Testis (tissue), 2 donors: ENCODE data around the gene TMEM269.

Source experiments
- POLR2A ChIP-seq: fragments of 450-650 bp; IDR thresholded peaks from one replicate; pipeline ENCODE4 v1.6.1; 2017; ENCODE audit warnings: antibody characterized with exemption, mild to moderate bottlenecking, moderate library complexity
- TF ChIP-seq, protein P1 (sequence below), 3 experiments: fragments of 450-650 bp in 2 of 3; fragments of 200-600 bp in 1 of 3; sonication (generic) in 1 of 3; IDR thresholded peaks; one replicate each; pipeline ENCODE4 v1.5.1; 2016 to 2019; ENCODE audit warnings: antibody characterized with exemption in 3 of 3, mild to moderate bottlenecking in 2 of 3, moderate library complexity in 1 of 3

DNA sequence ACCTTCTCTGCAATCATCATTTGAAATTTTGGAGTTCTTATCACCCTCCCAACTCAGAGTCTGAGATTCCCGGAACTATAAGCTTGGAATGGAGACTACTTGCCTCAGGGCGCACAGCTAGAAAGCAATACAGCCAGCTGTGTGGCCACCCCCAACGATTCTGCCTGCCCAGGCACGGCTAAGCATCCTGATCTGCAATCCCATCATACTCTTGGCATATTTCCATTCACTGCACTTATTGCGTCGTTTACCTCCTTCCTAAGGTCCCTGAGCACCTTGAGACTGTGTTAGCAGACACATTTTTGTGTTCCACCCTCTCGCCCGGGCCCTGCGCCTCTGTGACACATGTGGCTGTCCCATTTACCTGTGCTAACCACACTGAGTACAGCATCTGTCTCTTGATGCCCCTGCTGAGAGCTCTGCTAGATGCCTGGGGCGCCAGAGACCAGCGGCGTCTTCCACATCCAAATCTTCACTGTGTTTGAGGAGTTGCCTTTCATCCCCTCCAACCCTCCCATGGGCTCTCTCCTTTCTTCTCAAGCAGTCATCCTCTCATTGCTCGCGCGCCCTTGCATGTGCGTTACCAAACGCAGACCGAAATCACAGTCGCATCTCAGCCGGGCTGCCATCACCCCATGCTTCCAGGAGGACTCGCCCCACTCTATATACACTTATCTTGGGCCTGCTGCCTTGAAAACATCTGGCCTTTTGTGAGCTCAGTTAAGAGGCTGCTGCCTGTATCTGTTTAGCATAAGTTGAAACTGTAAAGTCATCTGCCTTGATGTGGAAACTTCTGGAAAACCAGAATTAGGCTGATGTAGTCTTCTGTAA is 41.3 kb upstream of the TMEM269 start:
- no peak for TF ChIP-seq POLR2A
- TF ChIP-seq, protein P1, sequence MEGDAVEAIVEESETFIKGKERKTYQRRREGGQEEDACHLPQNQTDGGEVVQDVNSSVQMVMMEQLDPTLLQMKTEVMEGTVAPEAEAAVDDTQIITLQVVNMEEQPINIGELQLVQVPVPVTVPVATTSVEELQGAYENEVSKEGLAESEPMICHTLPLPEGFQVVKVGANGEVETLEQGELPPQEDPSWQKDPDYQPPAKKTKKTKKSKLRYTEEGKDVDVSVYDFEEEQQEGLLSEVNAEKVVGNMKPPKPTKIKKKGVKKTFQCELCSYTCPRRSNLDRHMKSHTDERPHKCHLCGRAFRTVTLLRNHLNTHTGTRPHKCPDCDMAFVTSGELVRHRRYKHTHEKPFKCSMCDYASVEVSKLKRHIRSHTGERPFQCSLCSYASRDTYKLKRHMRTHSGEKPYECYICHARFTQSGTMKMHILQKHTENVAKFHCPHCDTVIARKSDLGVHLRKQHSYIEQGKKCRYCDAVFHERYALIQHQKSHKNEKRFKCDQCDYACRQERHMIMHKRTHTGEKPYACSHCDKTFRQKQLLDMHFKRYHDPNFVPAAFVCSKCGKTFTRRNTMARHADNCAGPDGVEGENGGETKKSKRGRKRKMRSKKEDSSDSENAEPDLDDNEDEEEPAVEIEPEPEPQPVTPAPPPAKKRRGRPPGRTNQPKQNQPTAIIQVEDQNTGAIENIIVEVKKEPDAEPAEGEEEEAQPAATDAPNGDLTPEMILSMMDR (IDR thresholded peaks at IDR 0.05): no peak
